T47D (cell line): ENCODE results near the gene LYPD3.
"Not testable (repeated sequence)": the region's sequence is repeated elsewhere in the genome, so short reads cannot be mapped to it uniquely, and the experiment has no call there.

Experiments
- DNase-seq, 2 experiments: peaks; one replicate each; pipeline versions ENCODE4 v3.0.0 to v3.0.0-alpha.2; 2011 to 2012; ENCODE audit warnings: low read depth in 1 of 2, low spot score in 1 of 2
- JUND ChIP-seq: IDR thresholded peaks from 2 replicates; pipeline ENCODE4 v1.6.1; 2012; ENCODE audit warnings: low read depth
- in situ Hi-C: cut with HindIII; loops from 2 replicates; pipeline ENCODE4 v1.10.0; 2016; ENCODE audit warnings: low sequenced_read_pairs, low pct_unique_long_range_greater_than_20kb

The LYPD3 gene

DNA sequence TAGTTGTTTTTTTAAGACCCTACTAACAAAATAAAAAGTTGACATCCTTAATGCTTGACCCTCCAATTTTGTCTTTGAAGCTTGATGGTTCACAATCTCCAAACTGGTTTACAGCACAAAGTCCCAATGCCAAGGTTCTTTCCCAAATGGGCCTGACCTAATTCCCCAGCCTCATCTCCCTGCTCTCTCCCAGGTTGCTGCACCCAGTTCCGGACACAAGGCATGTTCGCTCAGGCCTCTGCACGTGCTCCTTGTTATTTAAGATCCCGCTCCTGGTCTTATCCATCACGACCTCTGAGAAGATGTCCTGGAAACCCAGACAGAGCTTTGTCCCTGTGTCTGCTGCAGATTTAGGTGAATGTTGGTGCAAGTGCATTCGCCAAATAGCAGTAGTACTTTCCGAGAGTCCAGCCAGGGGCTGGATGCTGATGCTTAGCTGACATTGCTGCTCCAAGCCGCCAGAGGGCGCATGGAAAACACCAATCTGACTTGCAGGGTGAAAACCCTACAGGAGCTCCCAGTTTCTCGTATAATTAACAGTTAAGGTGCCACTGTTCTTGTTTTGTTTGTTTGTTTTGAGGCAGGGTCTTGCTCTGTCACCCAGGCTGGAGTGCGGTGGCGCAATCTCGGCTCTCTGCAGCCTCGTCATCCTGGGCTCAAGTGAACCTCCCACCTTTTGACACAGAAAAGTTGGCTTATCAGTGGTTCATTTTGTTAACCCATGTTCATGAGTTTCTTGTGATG lies 18.5 kb downstream of the LYPD3 start:
- in situ Hi-C loops: no loop called here
- peak; percentile 47 to 83 for DNase-seq
- no peak for TF ChIP-seq JUND

DNA sequence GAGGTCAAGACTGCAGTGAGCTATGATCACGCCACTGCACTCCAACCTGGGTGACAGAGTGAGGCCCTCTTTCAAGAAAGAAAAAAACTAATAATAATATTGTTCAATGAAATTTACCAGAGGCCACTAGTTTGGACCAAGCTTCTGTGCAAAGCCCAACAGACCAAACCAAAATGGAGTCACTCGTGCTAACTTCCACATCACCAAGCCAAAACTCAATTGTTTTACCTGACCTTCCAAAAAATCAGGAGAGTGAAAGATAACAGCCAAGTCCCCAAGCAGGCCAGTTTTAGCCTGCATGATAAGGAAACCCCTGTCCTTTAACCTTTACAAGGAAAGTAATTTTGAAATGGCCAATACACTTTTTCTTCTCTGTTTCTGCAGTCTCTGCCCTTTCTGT lies 20.0 kb downstream of the LYPD3 start:
- no peak for TF ChIP-seq JUND
- no peak for DNase-seq
- in situ Hi-C loops: no loop called here

DNA sequence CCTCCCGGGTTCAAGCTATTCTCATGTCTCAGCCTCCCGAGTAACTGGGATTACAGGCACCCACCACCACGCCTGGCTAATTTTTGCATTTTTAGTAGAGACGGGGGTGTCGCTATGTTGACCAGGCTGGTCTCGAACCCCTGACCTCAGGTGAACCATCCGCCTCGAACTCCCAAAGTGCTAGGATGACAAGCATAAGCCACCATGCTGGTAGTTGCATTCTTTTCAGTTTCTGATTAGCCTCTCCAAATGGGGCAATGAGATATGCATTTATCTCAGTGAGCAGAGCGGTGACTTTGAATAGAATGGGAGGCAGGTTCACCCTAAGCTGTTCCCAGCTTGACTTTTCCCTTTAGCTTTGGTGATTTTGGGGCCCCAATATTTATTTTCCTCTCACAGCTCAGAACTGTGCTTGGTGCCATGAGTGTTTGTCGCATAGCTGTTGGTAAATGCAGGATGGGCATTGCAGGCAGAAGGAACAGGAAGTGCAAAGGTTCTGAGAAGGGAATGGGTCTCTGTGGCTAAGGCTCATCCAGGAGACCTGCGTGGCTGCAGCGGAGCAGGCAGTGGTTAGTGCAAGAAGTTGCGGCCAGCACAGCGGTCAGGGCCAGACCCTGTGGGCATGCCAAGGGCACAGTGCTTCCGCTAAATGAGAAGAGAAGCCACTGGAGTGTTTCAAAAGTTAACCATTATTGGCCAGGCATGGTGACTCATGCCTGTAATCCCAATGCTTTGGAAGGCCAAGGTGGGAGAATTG lies 20.7 kb downstream of the LYPD3 start:
- TF ChIP-seq JUND: no peak
- in situ Hi-C loops: no loop called here
- no peak for DNase-seq

DNA sequence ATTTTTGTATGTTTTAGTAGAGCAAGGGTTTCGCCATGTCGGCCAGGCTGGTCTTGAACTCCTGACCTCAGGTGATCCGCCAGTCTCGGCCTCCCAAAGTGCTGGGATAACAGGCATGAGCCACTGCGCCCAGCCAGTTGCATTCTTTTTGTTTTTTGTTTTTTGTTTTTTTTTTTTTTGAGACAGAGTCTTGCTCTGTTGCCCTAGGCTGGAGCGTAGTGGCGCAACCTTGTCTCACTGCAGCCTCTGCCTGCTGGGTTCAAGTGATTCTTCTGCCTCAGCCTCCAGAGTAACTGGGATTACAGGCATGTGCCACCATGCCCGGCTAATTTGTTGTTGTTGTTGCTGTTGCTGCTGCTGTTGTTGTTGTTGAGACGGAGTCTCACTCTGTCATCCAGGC lies 21.3 kb downstream of the LYPD3 start:
- DNase-seq, in situ Hi-C loops: not testable (repeated sequence)

DNA sequence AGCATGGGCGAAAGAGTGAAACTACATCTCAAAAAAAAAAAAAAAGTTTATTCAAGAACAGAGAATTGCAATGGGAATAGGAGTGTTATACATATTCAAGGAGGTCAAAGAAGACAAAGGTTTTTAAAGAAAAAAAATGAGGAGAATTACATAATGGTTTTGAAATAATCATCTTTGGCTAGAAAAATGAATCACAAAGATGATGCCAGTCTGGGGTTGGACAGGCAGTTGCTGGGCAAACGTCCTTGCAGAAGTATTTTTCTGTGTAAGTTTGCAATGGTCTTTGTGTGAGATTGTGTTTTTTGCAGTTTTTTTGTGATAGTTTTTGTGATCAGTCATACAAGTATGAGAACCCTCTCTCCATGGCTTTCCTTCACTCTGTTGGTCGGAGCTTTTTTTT lies 23.7 kb downstream of the LYPD3 start:
- TF ChIP-seq JUND: no peak
- no peak for DNase-seq
- in situ Hi-C loops: no loop called here

DNA sequence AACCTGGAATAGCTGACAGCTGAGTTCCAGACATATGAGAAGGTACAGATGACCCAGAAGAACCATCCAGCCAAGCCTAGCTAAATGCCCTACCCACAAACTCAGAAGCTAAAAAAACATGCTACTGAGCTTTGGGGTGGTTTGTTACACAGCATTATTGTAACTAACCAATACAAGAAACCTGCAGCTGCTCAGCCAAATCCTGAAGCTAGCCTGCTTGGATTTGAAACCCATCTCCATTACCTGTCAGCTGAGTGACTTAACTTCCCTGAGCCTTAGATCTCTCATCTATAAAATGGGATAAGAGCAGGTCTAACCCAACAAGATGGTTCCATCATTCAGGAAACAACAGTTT lies 25.7 kb downstream of the LYPD3 start:
- no peak for DNase-seq
- TF ChIP-seq JUND: no peak
- in situ Hi-C loops: no loop called here

DNA sequence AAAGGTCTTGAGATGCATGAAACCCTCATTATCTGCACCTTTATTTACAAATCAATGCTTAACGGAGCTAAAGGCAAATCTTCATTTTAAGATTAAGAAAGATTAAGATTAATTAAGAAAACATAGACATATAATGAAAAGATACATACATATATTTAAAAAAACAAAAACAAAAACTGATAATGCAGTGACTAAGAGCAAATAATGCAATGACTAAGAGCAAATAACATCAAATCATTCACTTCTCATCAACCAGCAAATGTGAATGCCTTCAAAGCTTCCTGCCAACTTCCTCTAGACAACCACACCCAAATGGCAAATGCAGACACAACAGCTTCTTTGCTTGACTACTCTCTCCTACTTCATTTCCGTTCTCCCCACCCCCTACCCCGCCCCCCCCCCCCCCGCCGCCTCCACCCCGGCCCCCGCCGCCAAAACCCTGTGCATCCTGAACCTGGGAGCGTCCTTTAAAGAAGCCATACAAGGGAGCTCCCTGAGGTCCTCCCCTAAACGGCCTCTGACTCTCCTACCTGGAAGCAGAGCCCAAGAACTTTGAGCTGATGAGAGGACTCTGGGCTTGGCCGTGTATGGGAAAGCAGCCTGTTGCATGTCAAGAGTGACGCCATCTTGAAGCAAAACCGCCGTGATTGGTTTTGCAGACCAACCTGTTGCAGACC lies 26.2 kb downstream of the LYPD3 start:
- no peak for DNase-seq
- no peak for TF ChIP-seq JUND
- in situ Hi-C loops: no loop called here

DNA sequence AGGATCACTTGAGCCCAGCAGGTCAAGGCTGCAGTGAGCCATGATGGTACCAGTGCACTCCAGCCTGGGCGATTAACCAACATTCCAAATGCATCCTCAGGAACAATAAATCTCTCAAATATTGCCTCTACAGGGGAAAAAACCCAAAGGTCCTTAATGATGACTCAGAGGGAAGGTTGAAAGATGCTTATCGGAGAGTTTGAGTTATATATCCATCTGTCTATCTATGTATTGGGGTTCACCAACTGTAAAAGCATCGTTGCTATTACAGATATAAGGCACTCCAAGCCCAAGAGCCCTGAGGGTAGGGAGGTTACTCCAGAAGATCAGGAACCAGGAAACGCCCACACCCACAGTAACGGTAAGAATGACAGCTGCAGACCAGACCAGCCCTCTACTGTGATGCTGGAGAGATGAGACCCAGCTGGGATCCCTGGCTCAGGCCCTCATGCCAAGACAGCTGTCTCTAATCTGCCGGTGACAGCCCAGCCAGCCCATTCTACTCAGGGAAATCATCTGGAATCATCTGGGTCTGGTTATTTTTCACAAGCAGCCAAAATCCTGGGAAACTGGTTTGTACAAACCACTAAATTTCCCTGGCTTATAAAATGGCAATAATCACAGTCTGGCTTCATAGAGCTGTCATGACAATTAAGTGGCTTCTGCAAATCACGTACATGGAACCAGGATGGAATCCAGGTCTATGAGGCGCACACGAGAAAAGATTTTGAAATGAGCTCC lies 26.9 kb downstream of the LYPD3 start:
- no peak for DNase-seq
- no peak for TF ChIP-seq JUND
- in situ Hi-C loops: no loop called here

DNA sequence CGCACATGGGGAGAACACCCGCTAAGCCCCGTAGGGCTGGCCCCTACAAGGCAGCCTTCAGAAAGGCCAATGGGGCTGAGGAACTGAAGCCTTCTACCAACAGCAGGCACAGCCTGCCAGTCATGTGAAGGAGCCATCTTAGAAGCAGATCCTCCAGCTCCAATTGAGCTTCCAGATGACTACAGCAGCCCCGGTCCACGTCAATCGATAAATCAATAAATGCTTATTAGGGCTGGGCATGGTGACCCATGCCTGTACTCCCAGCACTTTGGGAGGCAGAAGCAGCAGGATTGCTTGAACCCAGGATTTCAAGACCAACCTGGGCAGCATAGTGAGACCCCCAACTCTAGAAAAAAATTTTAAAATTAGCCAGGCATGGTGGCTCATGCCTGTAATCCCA lies 27.7 kb downstream of the LYPD3 start:
- in situ Hi-C loops: no loop called here
- DNase-seq: no peak
- no peak for TF ChIP-seq JUND

DNA sequence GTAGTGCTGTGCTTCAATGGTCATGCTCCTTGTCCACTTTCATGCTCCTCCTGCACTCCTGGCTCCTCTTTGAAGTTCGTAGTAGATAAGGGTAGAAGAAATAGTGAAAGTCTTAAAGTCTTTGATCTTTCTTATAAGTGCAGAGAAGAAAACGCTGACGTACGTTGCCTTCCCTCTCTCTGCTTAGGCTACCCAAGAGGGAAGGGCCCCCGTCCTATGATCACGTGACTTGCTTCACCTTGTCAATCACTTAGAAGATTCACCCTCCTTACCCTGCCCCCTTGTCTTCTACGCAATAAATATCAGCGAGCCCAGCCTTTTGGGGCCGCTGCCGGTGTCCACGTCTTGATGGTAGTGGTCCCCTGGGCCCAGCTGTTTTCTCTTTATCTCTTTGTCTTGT lies 28.1 kb downstream of the LYPD3 start:
- DNase-seq, in situ Hi-C loops: not testable (repeated sequence)

DNA sequence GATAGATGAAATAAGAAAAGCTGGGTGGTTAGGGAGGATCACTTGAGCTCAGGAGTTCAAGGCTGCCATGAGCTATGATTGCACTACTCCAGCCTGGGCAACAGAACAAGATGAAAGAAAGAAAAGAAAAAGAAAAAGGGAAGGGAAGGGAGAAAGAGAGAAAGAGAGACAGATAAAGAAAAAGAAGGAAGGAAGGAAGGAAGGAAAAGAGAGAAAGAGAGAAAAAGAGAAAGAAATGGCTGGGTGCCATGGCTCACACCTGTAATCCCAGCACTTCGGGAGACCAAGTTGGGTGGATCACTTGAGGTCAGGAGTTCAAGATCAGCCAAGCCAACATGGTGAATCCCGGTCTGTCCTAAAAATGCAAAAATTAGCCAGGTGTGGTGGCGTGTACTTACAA lies 29.6 kb downstream of the LYPD3 start:
- DNase-seq: no peak
- in situ Hi-C loops: no loop called here
- no peak for TF ChIP-seq JUND

DNA sequence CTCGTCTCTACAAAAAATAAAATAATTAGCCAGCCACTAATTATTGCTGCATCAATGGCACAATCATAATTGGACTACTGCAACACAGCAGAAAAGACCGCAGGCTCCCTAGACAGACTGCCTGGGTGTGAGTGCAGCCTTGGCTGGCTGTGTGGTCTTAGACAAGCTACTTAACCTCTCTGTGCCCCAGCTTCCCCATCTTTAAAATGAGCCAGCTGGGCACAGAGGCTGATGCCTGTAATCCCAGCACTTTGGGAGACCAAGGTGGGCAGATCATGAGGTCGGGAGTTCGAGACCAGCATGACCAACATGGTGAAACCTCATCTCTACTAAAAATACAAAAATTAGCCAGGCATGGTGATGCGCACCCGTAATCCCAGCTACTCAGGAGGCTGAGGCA lies 31.7 kb downstream of the LYPD3 start:
- TF ChIP-seq JUND: no peak
- in situ Hi-C loops: no loop called here
- no peak for DNase-seq

DNA sequence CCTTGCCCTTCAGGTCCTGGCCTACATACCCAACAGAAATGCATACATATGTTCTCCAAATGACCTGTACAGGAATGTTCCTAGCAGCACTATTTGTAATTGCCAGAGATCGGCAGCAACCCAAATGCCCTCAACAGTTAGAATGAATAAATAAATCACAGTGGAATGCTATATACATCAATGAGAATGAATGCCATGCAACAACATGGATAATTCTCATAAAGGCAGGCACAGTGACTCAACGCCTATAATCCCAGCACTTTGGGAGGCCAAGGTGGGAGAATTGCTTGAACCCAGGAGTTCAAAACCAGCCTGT lies 32.1 kb downstream of the LYPD3 start:
- TF ChIP-seq JUND: peak; percentile 84
- in situ Hi-C loops: no loop called here
- peak in 1 of 2 experiments; percentile 91 for DNase-seq
